ENCODE data around the gene PANK2.

DNA sequence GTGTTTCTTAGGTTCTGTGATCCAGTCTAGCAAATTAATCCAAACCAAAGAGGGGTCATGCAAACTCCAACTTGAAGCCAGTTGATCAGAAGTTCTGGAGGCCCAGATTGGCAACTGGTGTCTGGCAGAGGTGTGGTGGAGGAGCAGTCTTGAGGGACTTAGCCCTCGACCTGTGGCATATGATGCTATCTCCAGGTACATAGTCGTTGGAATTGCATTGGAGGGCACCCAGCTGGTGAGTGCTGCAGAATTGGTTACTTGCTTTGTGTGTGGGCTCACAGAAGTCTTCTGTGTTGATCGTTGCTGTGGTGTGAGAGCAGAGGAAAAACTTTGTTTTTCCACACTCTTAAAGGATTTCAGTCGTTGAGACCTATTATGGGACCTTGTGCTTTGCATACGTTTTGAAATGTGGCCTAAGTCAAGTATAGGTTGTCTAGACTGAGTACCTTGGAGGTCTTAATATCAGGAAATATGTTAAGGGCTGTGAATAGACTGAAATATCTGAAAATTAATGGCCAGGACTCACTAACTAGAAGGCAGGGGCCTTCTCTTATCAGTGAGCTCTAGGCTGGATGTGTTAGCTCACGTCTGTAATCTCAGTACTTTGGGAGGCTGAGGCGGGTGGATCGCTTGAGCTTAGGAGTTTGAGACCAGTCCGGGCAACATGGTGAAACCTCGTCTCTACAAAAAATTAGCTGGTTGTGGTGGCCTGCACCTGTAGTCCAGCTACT lies 7.8 kb downstream of the PANK2 start:
- TF ChIP-seq POLR2A (IDR thresholded peaks at IDR 0.05; ENCODE audit: low read length) (no peak), GATA1 (IDR thresholded peaks at IDR 0.05; ENCODE audit: low read depth, low read length) (no peak)

Measured in erythroblast (primary cell).